ENCODE data around the gene DLG2. TPM values are rescaled to one million over a fixed set of nuclear protein-coding genes. Genes with fewer than 3 reads are reported as not detected.
A peak's percentile ranks its signal among the peaks of the same experiment; 100 is the strongest.

The DLG2 gene
- total RNA-seq, 1 donor from 2014 or later = 5.9 TPM

GRCh38 chr11:84163116-84163515, 1464.0 kb downstream of the DLG2 start:
- Mint-ChIP-seq H3K27me3 (no peaks in the 10 kb centered on the region), H3K4me1 (ENCODE audit: unreplicated experiment) (no peaks in the 10 kb centered on the region)
- TF ChIP-seq CTCF (conservative IDR thresholded peaks at IDR 0.05) = no peak

GRCh38 chr11:84157639-84158038, 1469.5 kb downstream of the DLG2 start:
- peaks cover 9% of the 10 kb centered on the region for H3K9me3 Mint-ChIP-seq

More at GRCh38 chr11:84163116-84163515, 1464.0 kb downstream of the DLG2 start:
- Mint-ChIP-seq H3K27ac (no peak overlapping the region), H3K4me3 (no peak overlapping the region), H3K36me3 (peaks cover 5% of the 10 kb centered on the region), H3K9me3 (peaks cover 9% of the 10 kb centered on the region)
- DNase-seq (ENCODE audit: extremely low spot score, unreplicated experiment) = no peak

GRCh38 chr11:84146826-84147225, 1480.3 kb downstream of the DLG2 start:
- H3K4me1 Mint-ChIP-seq (ENCODE audit: unreplicated experiment) = peaks cover 8% of the 10 kb centered on the region
- no peaks in the 10 kb centered on the region for H3K36me3 Mint-ChIP-seq
- H3K4me3 Mint-ChIP-seq = no peak overlapping the region
- peaks cover 7% of the 10 kb centered on the region for H3K9me3 Mint-ChIP-seq
- peaks cover 3% of the 10 kb centered on the region for H3K27me3 Mint-ChIP-seq
- no peak overlapping the region for H3K27ac Mint-ChIP-seq
- no peak for TF ChIP-seq CTCF (conservative IDR thresholded peaks at IDR 0.05)
- no peak for DNase-seq (ENCODE audit: extremely low spot score, unreplicated experiment)

More at GRCh38 chr11:84157639-84158038, 1469.5 kb downstream of the DLG2 start:
- Mint-ChIP-seq H3K4me1 (ENCODE audit: unreplicated experiment) (no peaks in the 10 kb centered on the region), H3K36me3 (peaks cover 5% of the 10 kb centered on the region), H3K4me3 (no peak overlapping the region), H3K27me3 (no peaks in the 10 kb centered on the region), H3K27ac (no peak overlapping the region)
- no peak for TF ChIP-seq CTCF (conservative IDR thresholded peaks at IDR 0.05)
- DNase-seq (ENCODE audit: extremely low spot score, unreplicated experiment) = no peak

- no peak for DNase-seq (ENCODE audit: extremely low spot score, unreplicated experiment)
- Mint-ChIP-seq H3K27ac (peak overlapping the region; percentile 13), H3K27me3 (no peaks in the 10 kb centered on the region), H3K4me3 (no peak overlapping the region), H3K36me3 (no peaks in the 10 kb centered on the region), H3K9me3 (no peaks in the 10 kb centered on the region), H3K4me1 (ENCODE audit: unreplicated experiment) (peaks cover 8% of the 10 kb centered on the region)
- no peak for TF ChIP-seq CTCF (conservative IDR thresholded peaks at IDR 0.05)
Measured at GRCh38 chr11:84145616-84146185, 1481.4 kb downstream of the DLG2 start.

- Mint-ChIP-seq H3K9me3 (no peaks in the 10 kb centered on the region), H3K4me3 (no peak overlapping the region), H3K27ac (no peak overlapping the region), H3K27me3 (no peaks in the 10 kb centered on the region), H3K4me1 (ENCODE audit: unreplicated experiment) (peaks cover 8% of the 10 kb centered on the region), H3K36me3 (no peaks in the 10 kb centered on the region)
- no peak for DNase-seq (ENCODE audit: extremely low spot score, unreplicated experiment)
- no peak for TF ChIP-seq CTCF (conservative IDR thresholded peaks at IDR 0.05)
Measured at GRCh38 chr11:84144531-84144930, 1482.6 kb downstream of the DLG2 start.
